Measurements from ENCODE around the gene MRTFA. TPM values are rescaled to one million over a fixed set of nuclear protein-coding genes. Genes with fewer than 3 reads are reported as not detected.

MRTFA gene
- total RNA-seq, 1 donor from 2014 or later = 26.7 TPM

GRCh38 chr22:40433416-40434090, 203.0 kb downstream of the MRTFA start:
- DNase-seq (ENCODE audit: missing footprints) = no peak
- no peak for ATAC-seq
- intact Hi-C loops (cut with DNase I) = loop anchor here (10.0 kb wide), 1 partner anchor 51 kb away; no protein-coding TSS in a partner anchor

GRCh38 chr22:40432625-40433024, 203.9 kb downstream of the MRTFA start:
- DNase-seq (ENCODE audit: missing footprints) (peak; percentile 14), ATAC-seq (no peak)
- intact Hi-C loops (cut with DNase I) = loop anchor here (10.0 kb wide), 1 partner anchor 52 kb away; no protein-coding TSS in a partner anchor

GRCh38 chr22:40432157-40432556, 204.4 kb downstream of the MRTFA start:
- DNase-seq (ENCODE audit: missing footprints) (no peak), ATAC-seq (no peak)
- intact Hi-C loops (cut with DNase I) = loop anchor here (10.0 kb wide), 1 partner anchor 53 kb away; no protein-coding TSS in a partner anchor

- ATAC-seq = no peak
- intact Hi-C loops (cut with DNase I) = loop anchor here (10.0 kb wide), 1 partner anchor 54 kb away; no protein-coding TSS in a partner anchor
- DNase-seq (ENCODE audit: missing footprints) = no peak
Measured at GRCh38 chr22:40430991-40431390, 205.5 kb downstream of the MRTFA start.

- DNase-seq (ENCODE audit: missing footprints) = peak; percentile 5
- intact Hi-C loops (cut with DNase I) = no loop called here
- ATAC-seq = no peak
Measured at GRCh38 chr22:40429481-40429880, 207.0 kb downstream of the MRTFA start.

- DNase-seq (ENCODE audit: missing footprints) (peak; percentile 13), ATAC-seq (no peak)
- intact Hi-C loops (cut with DNase I) = no loop called here
Measured at GRCh38 chr22:40428796-40429195, 207.7 kb downstream of the MRTFA start.

- ATAC-seq = no peak
- intact Hi-C loops (cut with DNase I) = no loop called here
- no peak for DNase-seq (ENCODE audit: missing footprints)
Measured at GRCh38 chr22:40426594-40427333, 209.8 kb downstream of the MRTFA start.

GRCh38 chr22:40425082-40425481, 211.4 kb downstream of the MRTFA start:
- ATAC-seq (no peak), DNase-seq (ENCODE audit: missing footprints) (peak; percentile 41)
- intact Hi-C loops (cut with DNase I) = no loop called here

- intact Hi-C loops (cut with DNase I) = no loop called here
- peak; percentile 68 for DNase-seq (ENCODE audit: missing footprints)
- no peak for ATAC-seq
Measured at GRCh38 chr22:40423882-40424640, 212.5 kb downstream of the MRTFA start.

- no peak for ATAC-seq
- no peak for DNase-seq (ENCODE audit: missing footprints)
- intact Hi-C loops (cut with DNase I) = no loop called here
Measured at GRCh38 chr22:40423310-40423688, 213.2 kb downstream of the MRTFA start.

- ATAC-seq = no peak
- intact Hi-C loops (cut with DNase I) = no loop called here
- DNase-seq (ENCODE audit: missing footprints) = no peak
Measured at GRCh38 chr22:40422558-40423309, 213.8 kb downstream of the MRTFA start.

- ATAC-seq (no peak), DNase-seq (ENCODE audit: missing footprints) (no peak)
- intact Hi-C loops (cut with DNase I) = no loop called here
Measured at GRCh38 chr22:40421941-40422340, 214.6 kb downstream of the MRTFA start.

GRCh38 chr22:40421082-40421350, 215.5 kb downstream of the MRTFA start:
- intact Hi-C loops (cut with DNase I) = no loop called here
- DNase-seq (ENCODE audit: missing footprints) (no peak), ATAC-seq (no peak)

GRCh38 chr22:40420341-40421081, 216.0 kb downstream of the MRTFA start:
- intact Hi-C loops (cut with DNase I) = no loop called here
- ATAC-seq (no peak), DNase-seq (ENCODE audit: missing footprints) (peak; percentile 42)

GRCh38 chr22:40419718-40420117, 216.8 kb downstream of the MRTFA start:
- no peak for ATAC-seq
- intact Hi-C loops (cut with DNase I) = no loop called here
- DNase-seq (ENCODE audit: missing footprints) = no peak

- DNase-seq (ENCODE audit: missing footprints) (no peak), ATAC-seq (peak; percentile 26)
- intact Hi-C loops (cut with DNase I) = no loop called here
Measured at GRCh38 chr22:40418366-40419201, 217.9 kb downstream of the MRTFA start.

GRCh38 chr22:40417881-40418280, 218.6 kb downstream of the MRTFA start:
- ATAC-seq (no peak), DNase-seq (ENCODE audit: missing footprints) (no peak)
- intact Hi-C loops (cut with DNase I) = no loop called here

GRCh38 chr22:40417041-40417440, 219.5 kb downstream of the MRTFA start:
- DNase-seq (ENCODE audit: missing footprints) = no peak
- no peak for ATAC-seq
- intact Hi-C loops (cut with DNase I) = no loop called here
